H9 (cell line): ENCODE measurements around the gene DMD. TPM values are rescaled to one million over a fixed set of nuclear protein-coding genes. Genes with fewer than 3 reads are reported as not detected.

ENCODE experiments used
- DNase-seq: peaks from one replicate; pipeline ENCODE4 v3.0.0-alpha.2; 2017
- H2AFZ ChIP-seq: one replicate; pipeline ENCODE4 v1.6.1; 2013; ENCODE audit warnings: mild to moderate bottlenecking, low read length, control low read depth, moderate library complexity
- H2AK5ac ChIP-seq: 2 replicates; pipeline ENCODE4 v1.6.1; 2013; ENCODE audit warnings: low read length, control low read depth, mixed read lengths; ENCODE audit not compliant: insufficient read length
- H2BK120ac ChIP-seq: one replicate; pipeline ENCODE4 v1.6.1; 2013; ENCODE audit warnings: low read depth, mild to moderate bottlenecking, low read length, control low read depth, inconsistent platforms; ENCODE audit not compliant: poor library complexity, severe bottlenecking
- H2BK12ac ChIP-seq: 2 replicates; pipeline ENCODE4 v1.6.1; 2013; ENCODE audit warnings: low read length, control low read depth, mixed read lengths, low read depth; ENCODE audit not compliant: insufficient read length
- H2BK15ac ChIP-seq: 2 replicates; pipeline ENCODE4 v1.6.1; 2013; ENCODE audit warnings: low read depth, low read length, control low read depth
- H2BK20ac ChIP-seq: one replicate; pipeline ENCODE4 v1.6.1; 2013; ENCODE audit warnings: low read depth, mild to moderate bottlenecking, low read length, control low read depth, inconsistent platforms; ENCODE audit not compliant: poor library complexity, severe bottlenecking
- H2BK5ac ChIP-seq: 2 replicates; pipeline ENCODE4 v1.6.1; 2013; ENCODE audit warnings: low read length, control low read depth, mixed read lengths; ENCODE audit not compliant: insufficient read length
- H3K14ac ChIP-seq: 2 replicates; pipeline ENCODE4 v1.6.1; 2013; ENCODE audit warnings: low read length, control low read depth; ENCODE audit not compliant: insufficient read depth
- H3K18ac ChIP-seq: 2 replicates; pipeline ENCODE4 v1.6.1; 2013; ENCODE audit warnings: low read depth, mild to moderate bottlenecking, mixed read lengths, low read length, control low read depth; ENCODE audit not compliant: insufficient read length
- H3K23ac ChIP-seq: 2 replicates; pipeline ENCODE4 v1.6.1; 2013; ENCODE audit warnings: low read length, control low read depth, mixed read lengths, low read depth; ENCODE audit not compliant: insufficient read length
- H3K23me2 ChIP-seq: 2 replicates; pipeline ENCODE4 v1.6.1; 2013; ENCODE audit warnings: low read depth, mild to moderate bottlenecking, mixed read lengths, low read length, control low read depth; ENCODE audit not compliant: insufficient read length, poor library complexity, severe bottlenecking
- H3K27ac ChIP-seq: 2 replicates; pipeline ENCODE4 v1.5.1; 2013; ENCODE audit warnings: low read length, control low read depth, mixed read lengths, low read depth; ENCODE audit not compliant: insufficient read length
- H3K27me3 ChIP-seq: 2 replicates; pipeline ENCODE4 v1.6.1; 2013; ENCODE audit warnings: low read length, control low read depth, inconsistent platforms; ENCODE audit not compliant: insufficient read depth
- H3K4ac ChIP-seq: 2 replicates; pipeline ENCODE4 v1.6.1; 2013; ENCODE audit warnings: low read depth, mild to moderate bottlenecking, control low read depth, inconsistent platforms, low read length, moderate library complexity
- H3K4me1 ChIP-seq: 2 replicates; pipeline ENCODE4 v1.6.1; 2013; ENCODE audit warnings: low read length, control low read depth, inconsistent platforms; ENCODE audit not compliant: insufficient read depth
- H3K4me2 ChIP-seq: 2 replicates; pipeline ENCODE4 v1.6.1; 2013; ENCODE audit warnings: low read length, control low read depth, mixed read lengths; ENCODE audit not compliant: insufficient read length, insufficient read depth
- H3K56ac ChIP-seq: 2 replicates; pipeline ENCODE4 v1.6.1; 2013; ENCODE audit warnings: low read depth, mild to moderate bottlenecking, mixed read lengths, low read length, control low read depth; ENCODE audit not compliant: insufficient read length
- H3K79me1 ChIP-seq: 2 replicates; pipeline ENCODE4 v1.6.1; 2013; ENCODE audit warnings: low read depth, mild to moderate bottlenecking, moderate library complexity, low read length, control low read depth, inconsistent platforms; ENCODE audit not compliant: insufficient read depth, poor library complexity, severe bottlenecking
- H3K79me2 ChIP-seq: 2 replicates; pipeline ENCODE4 v1.6.1; 2013; ENCODE audit warnings: low read length, control low read depth, inconsistent platforms; ENCODE audit not compliant: insufficient read depth
- H3K9ac ChIP-seq: 2 replicates; pipeline ENCODE4 v1.6.1; 2013; ENCODE audit warnings: low read length, control low read depth, mixed read lengths; ENCODE audit not compliant: insufficient read length; ENCODE audit errors: extremely low read depth
- H3K9me3 ChIP-seq: one replicate; pipeline ENCODE4 v1.6.1; 2013; ENCODE audit warnings: low read depth, low read length, inconsistent platforms; ENCODE audit not compliant: control insufficient read depth
- H3T11ph ChIP-seq: one replicate; pipeline ENCODE4 v1.6.1; 2013; ENCODE audit warnings: mild to moderate bottlenecking, low read length, control low read depth, inconsistent platforms
- H4K20me1 ChIP-seq: one replicate; pipeline ENCODE4 v1.6.1; 2013; ENCODE audit not compliant: control insufficient read depth, insufficient read length, insufficient read depth
- H4K5ac ChIP-seq: 2 replicates; pipeline ENCODE4 v1.6.1; 2013; ENCODE audit warnings: low read depth, mild to moderate bottlenecking, mixed read lengths, low read length, control low read depth; ENCODE audit not compliant: insufficient read length
- H4K8ac ChIP-seq: replicated peaks from 2 replicates; pipeline ENCODE4 v1.6.1; 2013; ENCODE audit warnings: low read length, control low read depth, mixed read lengths, low read depth; ENCODE audit not compliant: insufficient read length
- H4K91ac ChIP-seq: 2 replicates; pipeline ENCODE4 v1.6.1; 2013; ENCODE audit warnings: low read depth, mild to moderate bottlenecking, moderate library complexity, mixed read lengths, low read length, control low read depth; ENCODE audit not compliant: insufficient read length
- H3K27ac Mint-ChIP-seq, 3 experiments: 2 replicates in 2 of 3; 3 replicates in 1 of 3; pipeline ENCODE4 v1.8.0; 2020 to 2021; ENCODE audit warnings: mixed read lengths in 3 of 3, mild to moderate bottlenecking in 1 of 3, moderate library complexity in 1 of 3
- H3K27me3 Mint-ChIP-seq: 2 replicates; pipeline ENCODE4 v1.8.0; 2021; ENCODE audit warnings: low read depth, mild to moderate bottlenecking, moderate library complexity, mixed read lengths
- H3K36me3 Mint-ChIP-seq, 3 experiments: 2 replicates in 2 of 3; 3 replicates in 1 of 3; pipeline ENCODE4 v1.8.0; 2020 to 2021; ENCODE audit warnings: low read depth in 3 of 3, mixed read lengths in 3 of 3; ENCODE audit not compliant: insufficient read depth in 1 of 3
- H3K4me1 Mint-ChIP-seq, 2 experiments: 2 replicates each; pipeline ENCODE4 v1.8.0; 2020; ENCODE audit warnings: mixed read lengths in 2 of 2
- H3K4me3 Mint-ChIP-seq, 2 experiments: 2 replicates in 1 of 2; 3 replicates in 1 of 2; pipeline ENCODE4 v1.8.0; 2020 to 2021; ENCODE audit warnings: mild to moderate bottlenecking in 2 of 2, mixed read lengths in 2 of 2, moderate library complexity in 1 of 2
- H3K9me3 Mint-ChIP-seq, 2 experiments: 2 replicates in 1 of 2; 3 replicates in 1 of 2; pipeline ENCODE4 v1.8.0; 2020; ENCODE audit warnings: mild to moderate bottlenecking in 2 of 2, mixed read lengths in 2 of 2, moderate library complexity in 1 of 2
- CTCF ChIP-seq: fragments of 200-600 bp; sonication (generic); conservative IDR thresholded peaks from 3 replicates; pipeline ENCODE4 v1.8.0; 2021; ENCODE audit warnings: antibody characterized with exemption, mild to moderate bottlenecking
- WGBS: extraction: QIAGEN DNeasy Blood & Tissue Kit; methylation state at CpG from one replicate; pipeline ENCODE4 v1.1.7; 2013; ENCODE audit warnings: missing lambda C conversion rate, low lambda C conversion rate, mixed read lengths; ENCODE audit not compliant: insufficient read length; ENCODE audit errors: extremely low coverage; 5-methylcytosine and 5-hydroxymethylcytosine counted together
- total RNA-seq: library from RNA; stranded (reverse); gene quantifications from 2 replicates; pipeline ENCODE4 v1.2.1, GENCODE V29; 2021

The DMD gene
- total RNA-seq, 1 experiment from 2014 or later: 3.8 TPM

- H3K9me3 ChIP-seq: no peaks in the 10 kb centered on the region
- H3K4me1 Mint-ChIP-seq: no peaks in the 10 kb centered on the region
- peaks cover 0 to 7% (median 0%) of the 10 kb centered on the region in 3 experiments; a peak in 3 of 7 replicates for H3K36me3 Mint-ChIP-seq
- no peak overlapping the region for H2AFZ ChIP-seq
- H3K27me3 Mint-ChIP-seq: no peaks in the 10 kb centered on the region
- no peak overlapping the region for H3K4me2 ChIP-seq
- H2BK5ac ChIP-seq: no peak overlapping the region
- H2BK12ac ChIP-seq: no peak overlapping the region
- H3K27ac Mint-ChIP-seq: no peak overlapping the region
- no peak overlapping the region for H3K23ac ChIP-seq
- no peak overlapping the region for H4K8ac ChIP-seq
- no peak overlapping the region for H2BK15ac ChIP-seq
- H3K9me3 Mint-ChIP-seq: peaks cover 19 to 38% of the 10 kb centered on the region in 2 experiments
- no CpG with 5 or more reads among the region's 3 CpGs for WGBS
- H4K20me1 ChIP-seq: no peaks in the 10 kb centered on the region
- no peak overlapping the region for H3K14ac ChIP-seq
- no peak overlapping the region for H3K18ac ChIP-seq
- no peaks in the 10 kb centered on the region for H3K79me1 ChIP-seq
- no peaks in the 10 kb centered on the region for H3K23me2 ChIP-seq
- H3K79me2 ChIP-seq: no peaks in the 10 kb centered on the region
- no peak overlapping the region for H2AK5ac ChIP-seq
- H3K4me3 Mint-ChIP-seq: no peak overlapping the region
- no peak overlapping the region for H2BK20ac ChIP-seq
- H4K5ac ChIP-seq: no peak overlapping the region
- H2BK120ac ChIP-seq: no peak overlapping the region
- H3K9ac ChIP-seq: no peak overlapping the region
- TF ChIP-seq CTCF: no peak
- no peak overlapping the region for H3K27ac ChIP-seq
- no peak for DNase-seq
- no peak overlapping the region for H3K56ac ChIP-seq
- no peaks in the 10 kb centered on the region for H3K27me3 ChIP-seq
- no peak overlapping the region for H3K4ac ChIP-seq
- no peak overlapping the region for H3T11ph ChIP-seq
- no peak overlapping the region for H4K91ac ChIP-seq
- no peaks in the 10 kb centered on the region for H3K4me1 ChIP-seq
Observed at GRCh38 chrX:31223817-31224216, 1987.5 kb downstream of the DMD start.
